NCI-H1105 treated with DMSO at 0.1 percent for 48 hours (cell line): ENCODE results near the gene TAS2R60.
A peak's percentile ranks its signal among the peaks of the same experiment; 100 is the strongest.
"Not testable (repeated sequence)": the region's sequence is repeated elsewhere in the genome, so short reads cannot be mapped to it uniquely, and the experiment has no call there.

Experiments used
- DNase-seq: peaks from one replicate; lab custom pipeline; 2025; lab: John Stamatoyannopoulos, UW

TAS2R60 gene

DNA sequence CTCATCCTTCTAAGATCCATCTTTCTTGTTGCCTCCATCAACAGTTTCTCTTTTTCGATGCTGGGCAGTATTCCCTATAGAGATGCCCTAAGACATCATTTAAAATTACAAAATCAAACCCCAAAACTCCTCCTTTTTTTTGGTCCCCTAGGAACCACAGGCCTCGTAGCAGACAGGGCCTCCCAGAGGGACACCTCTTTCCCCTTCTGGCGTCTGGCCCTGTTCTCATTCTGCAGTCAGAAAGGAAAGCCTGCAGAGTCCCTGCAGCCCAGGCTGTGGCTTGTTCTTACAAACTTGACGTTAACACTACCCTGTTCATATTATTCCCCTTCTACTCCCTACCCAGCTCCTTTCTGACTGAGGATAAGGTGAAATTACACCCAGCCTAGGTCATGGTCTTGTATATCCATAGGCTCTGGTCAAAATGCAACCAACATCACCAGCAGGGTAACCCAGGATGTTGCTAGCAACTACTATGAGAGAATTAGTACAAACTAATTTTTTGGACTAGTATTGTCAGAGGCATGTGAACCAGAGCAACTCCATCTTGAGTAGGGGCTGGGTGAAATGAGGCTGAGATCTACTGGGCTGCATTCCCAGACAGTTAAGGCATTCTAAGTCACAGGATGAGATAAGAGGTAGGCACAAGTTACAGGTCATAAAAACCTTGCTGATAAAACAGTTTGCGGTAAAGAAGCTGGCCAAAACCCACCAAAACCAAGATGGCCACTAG is 31.1 kb upstream of the TAS2R60 start:
- no peak for DNase-seq

DNA sequence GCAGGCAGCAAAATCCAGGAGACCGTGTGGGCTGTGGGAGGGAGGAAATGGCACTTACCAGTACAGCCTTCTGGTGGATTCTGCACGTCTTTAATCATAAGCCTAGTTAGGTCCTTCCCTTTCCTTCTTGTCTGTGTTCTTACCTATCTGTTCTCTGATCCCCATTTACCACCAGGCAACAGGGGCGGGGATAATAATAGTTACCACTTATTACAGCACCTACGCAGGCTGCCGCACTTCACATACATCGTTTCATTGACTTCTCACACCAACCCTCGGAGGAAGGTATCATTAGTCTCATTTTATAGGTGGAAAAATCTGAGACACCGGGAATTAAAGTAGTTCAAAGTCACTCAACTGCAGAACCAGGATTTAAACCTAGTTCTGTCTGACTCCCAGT is 30.1 kb upstream of the TAS2R60 start:
- DNase-seq = no peak

DNA sequence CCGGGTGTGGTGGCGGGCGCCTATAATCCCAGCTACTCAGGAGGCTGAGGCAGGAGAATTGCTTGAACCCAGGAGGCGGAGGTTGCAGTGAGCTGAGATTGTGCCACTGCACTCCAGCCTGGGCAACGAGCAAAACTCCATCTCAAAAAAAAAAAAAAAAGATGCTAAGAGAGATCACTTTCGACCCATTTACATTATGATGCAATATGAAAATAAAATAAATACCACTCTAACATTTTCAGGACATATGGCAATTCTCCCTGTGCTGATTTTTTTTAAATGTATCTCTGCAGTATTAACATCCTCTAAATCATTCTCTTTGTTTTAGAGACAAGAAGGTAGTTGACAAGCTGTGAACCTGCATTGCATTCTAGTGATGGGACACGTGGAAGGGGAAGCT is 28.0 kb upstream of the TAS2R60 start:
- not testable (repeated sequence) for DNase-seq

DNA sequence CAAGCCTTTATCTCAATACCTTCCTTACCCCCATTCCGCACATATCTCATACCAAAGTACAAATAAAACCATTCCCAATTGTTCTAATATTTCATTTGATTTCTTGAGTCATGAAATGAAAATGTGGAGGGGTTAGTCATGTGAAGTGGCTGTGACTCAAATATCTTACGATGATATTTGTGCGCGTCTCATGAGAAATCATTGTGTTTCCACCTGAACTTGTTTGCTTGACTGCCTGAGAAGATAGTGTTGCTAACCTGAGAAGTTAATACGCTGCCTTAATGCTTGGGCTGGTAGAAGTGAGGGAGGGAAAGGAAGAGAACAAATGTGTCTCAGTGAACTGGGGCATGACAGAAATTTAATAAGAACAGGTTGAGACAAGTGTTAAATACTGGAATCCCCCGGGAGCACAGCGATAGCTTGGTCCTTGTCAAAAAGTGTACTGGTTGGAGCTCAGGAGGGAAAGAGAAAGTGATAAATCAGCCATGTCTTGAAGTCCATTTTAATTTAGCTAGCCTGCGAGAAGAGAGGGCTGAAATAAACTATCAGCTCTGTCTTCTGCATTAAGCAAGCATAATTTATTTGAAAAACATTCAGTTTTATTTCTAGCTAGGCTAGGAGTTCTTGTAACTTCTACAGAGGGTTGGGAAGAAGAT is 27.4 kb upstream of the TAS2R60 start:
- DNase-seq = no peak

DNA sequence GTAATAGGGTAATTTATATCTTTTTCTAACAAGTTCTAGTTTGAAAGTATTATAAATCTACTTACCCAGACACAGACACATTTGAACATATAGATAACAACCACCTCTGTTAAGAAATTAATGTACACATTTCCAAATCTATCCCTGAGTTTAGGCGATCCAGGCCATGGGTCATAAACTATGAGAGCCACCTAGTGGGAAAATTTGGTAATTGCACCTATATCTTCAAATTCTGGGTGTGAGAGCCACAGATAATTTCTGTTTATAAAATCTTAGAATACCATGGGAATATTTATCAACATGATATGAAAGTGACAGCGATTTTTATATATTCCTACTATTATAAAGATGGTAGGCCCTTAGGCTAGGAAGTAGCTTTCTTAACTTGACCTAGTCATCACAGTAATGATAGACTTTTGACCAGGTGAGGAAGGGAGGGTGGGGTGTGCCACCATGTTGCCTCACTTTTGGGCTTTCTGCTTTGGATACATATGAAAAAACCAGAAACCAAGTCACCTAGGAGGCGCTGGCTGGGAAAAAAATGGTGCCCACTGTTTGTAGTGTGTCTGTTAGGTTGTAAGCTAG is 26.6 kb upstream of the TAS2R60 start:
- DNase-seq = peak; percentile 36

DNA sequence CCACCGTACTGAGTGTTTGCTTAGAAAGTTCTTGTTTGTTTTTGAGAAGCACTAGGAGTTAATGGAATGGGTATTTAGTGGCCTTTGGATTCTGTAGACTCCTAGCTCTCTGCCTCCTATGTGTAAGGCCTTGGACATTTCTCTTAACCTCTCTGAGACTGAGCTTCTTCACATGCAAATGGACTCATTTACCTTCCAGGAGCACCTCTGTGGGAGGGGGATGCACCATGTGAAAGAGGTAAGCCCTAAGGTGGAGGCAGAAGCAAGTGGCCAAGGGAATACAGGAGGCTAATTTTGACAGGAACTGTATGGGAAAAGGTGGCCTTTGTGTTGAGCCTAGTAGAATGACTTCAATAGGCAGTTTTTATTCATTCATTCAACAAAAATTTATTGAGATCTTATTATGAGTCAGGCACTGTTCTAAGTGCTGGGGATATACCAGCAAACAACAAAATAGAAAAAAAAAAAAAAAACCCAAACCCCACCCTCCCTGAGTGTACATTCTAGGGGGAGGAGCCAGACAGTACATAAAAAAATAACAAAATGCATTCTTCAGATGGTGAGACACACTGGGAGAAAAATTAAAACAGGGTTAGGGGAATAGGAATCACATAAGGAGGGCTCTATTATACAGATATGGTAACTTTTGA is 25.4 kb upstream of the TAS2R60 start:
- no peak for DNase-seq

DNA sequence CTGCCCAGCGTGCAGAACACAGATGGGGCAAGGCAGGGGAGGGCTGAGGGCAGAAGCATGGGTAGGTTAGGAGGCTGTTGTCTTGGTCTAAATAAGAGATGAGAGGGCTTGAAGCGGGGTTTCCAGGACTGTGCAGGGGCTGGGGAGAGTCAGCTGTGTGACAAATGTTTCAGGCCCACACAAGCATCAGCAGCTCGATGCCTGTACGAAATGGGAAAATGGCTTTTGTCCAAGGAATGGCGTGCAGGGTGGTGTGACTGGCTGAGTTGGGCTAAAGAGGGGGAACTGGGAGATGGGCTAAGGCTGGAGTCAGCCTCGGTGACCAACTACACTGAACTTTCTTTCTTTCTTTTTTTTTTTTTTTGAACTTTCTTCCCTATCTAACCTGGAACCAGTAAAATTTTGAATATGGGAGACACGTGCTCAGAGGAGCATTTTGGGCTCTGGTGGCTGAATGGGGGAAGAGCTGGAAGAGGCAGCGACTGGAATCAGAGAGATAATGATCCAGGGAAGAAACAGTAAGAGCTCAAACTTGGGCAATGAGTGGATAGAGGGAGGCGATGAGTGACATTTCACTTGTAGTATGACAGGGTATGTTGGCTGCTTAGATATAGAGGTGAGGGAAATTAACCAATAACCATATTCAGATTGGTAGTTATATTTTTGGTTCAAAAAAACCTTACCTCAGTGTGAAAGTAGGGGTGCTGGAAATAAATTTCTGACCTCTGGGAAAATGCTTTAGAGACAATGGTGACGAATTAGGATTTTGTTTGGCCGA is 24.4 kb upstream of the TAS2R60 start:
- DNase-seq = no peak

DNA sequence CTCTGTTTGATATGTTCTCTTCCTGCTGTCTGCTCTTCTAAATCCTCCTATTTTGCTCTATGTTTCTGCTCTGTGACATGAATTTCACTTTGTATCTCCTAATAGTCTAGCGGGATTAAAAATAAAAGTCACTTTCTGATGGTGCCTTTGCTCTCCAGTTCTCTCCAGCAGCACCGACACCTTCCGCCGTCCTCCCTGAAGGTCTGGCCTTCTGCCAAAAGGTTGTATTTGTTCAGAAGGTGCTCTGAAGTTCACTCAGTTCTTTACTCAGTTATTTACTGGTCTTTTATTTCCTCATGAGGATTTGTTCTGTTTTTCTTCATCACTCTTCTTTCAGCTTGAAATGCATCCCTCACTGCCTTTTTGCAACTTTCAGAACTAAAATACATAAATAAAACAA is 23.4 kb upstream of the TAS2R60 start:
- peak; percentile 62 for DNase-seq

DNA sequence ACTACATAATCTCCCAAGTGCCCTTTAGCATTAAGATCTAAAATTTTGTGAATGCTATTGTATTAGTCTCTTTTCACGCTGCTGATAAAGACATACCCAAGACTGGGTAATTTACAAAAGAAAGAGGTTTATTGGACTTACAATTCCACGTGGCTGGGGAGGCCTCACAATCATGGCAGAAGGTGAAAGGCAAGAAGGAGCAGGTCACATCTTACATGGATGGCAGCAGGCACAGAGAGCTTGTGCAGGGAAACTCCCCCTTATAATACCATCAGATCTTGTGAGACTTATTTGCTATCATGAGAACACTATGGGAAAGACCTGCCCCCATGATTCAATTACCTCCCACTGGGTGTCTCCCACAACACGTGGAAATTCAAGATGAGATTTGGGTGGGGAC is 22.6 kb upstream of the TAS2R60 start:
- not testable (repeated sequence) for DNase-seq

DNA sequence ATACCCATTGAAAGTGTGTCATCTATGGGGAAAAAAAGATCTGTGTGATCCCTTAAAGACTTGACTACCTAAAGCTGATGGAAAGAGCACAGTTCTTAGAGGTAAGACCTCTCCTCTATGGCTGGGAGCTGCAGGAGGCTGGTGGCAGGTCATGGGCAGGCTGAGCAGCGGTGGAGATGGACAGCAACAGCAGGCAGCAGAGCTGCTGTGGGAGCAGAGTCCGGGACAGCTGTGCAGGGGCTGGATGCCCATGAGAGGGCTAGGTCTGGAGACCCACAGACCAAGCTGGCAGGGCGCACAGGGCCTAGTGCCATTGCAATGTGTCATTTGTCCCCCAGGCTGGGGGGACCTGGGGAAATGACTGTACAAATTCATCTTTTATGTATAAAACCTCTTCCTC is 21.2 kb upstream of the TAS2R60 start:
- no peak for DNase-seq

DNA sequence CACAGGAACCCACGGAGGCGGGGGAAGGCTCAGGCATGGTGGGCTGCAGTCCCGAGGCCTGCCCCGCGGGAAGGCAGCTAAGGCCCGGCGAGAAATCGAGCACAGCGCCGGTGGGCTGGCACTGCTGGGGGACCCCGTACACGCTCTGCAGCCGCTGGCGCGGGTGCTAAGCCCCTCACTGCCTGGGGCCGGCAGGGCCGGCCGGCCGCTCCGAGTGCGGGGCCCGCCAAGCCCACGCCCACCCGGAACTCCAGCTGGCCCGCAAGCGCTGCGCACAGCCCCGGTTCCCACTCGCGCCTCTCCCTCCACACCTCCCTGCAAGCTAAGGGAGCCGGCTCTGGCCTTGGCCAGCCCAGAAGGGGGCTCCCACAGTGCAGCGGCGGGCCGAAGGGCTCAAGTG is 18.8 kb upstream of the TAS2R60 start:
- DNase-seq = not testable (repeated sequence)

DNA sequence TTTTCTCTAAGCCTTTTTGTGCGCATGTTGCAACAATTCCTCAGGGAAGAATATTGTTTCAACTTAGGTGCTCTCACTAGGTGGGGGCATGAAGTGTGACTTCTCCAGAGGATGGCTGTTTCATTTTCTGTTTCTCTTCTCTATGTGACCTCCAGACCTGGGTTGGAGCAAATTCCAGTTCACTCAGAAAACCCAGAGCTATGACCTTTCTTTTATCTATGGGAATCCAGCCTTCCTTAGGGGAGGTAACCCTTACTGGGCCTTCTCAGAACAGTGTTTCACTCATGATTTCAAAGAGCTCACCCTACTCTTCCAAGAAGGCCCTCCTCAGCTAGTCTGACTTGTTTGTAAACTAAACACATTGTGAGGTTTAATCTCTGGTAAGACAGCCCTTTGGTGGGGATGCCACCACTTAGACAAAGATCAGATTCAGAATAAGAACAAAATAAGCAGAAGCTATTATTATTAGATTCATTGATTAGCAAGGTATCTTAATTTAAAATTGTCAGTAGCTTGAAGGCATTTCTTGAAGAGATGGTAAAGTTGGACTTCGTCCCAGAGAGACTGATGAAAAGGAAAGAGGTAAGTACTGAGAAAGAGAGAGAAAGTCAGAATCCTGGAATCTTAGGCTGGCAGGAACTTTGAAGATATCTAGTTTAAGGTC is 16.6 kb upstream of the TAS2R60 start:
- no peak for DNase-seq

DNA sequence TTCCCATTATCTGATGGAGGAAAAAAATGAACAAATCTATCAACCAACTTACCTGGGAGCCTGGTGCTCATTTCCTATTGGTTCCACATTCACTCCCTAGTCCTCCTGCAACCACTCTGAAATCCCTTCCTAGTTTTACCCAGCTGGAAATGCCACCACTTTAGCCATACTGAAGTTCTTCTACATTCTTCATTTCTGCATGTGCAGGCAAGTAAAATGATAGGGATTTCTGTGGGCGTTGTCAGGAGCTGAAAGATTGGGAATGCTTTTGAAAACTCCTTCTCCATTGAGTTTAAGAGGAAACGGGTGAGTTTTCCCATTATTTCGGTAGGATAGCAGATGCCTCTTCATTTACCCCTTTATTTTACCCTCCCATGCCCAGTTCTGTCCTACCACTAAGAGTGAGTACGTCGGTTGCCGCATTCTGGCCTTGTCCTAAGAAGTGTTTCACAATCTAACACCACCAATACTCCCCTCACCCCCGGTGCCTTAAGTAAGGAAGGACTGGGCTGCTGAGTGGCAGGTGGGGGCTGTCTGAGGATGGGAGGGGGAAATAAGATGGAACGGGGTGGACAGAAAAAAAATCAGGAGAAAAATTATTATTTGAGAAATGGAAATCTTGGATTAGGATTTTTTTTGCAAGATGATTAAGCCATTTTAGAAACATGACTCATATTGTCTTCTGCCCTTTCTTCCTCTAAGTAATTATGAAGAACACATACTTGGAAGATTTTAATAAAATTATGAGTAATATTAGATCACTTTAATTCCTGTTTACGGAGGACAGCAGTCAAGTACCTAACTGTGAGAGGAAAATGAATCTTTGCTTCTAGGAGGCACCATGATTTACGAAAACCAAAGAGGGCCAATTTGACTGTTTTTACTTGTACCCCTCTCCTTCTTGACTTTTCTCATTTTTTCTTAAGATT is 13.2 kb upstream of the TAS2R60 start:
- no peak for DNase-seq

DNA sequence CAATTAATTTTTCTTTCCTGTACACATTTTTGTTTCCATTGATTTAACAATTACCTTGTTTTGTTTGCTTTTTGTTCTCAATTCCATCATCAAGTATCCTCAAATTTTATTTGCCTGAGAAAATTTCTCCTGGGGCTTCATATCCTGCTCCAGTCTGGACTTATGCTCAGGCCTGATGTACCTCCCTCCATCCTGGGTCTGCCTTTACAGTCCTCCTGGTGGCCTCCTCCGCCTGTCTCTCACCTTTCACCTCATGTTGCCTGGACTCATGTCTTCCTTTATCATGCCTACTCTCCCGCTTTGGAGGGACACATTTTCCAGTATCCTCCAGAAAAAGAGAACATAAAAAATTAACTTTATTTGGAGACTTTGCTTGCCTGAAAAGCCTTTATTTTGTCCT is 12.1 kb upstream of the TAS2R60 start:
- no peak for DNase-seq

DNA sequence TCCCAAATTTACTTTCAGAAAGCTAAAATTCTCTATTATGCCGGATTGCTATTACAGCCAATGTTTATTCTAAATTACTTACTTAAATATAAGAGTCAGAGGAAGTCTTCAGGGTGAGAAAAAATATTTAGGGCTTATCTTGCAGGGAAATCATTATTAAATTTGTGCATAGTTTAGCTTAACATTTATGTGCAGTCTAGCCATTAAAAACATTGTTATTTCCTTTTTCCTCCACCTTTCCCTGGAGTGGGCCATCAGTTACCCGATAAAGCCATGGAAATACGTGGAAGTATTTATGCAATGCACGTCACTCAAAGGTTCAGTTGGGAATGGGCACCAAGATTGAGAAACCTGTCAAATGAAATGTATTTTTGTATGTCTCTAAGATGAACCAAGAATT is 9.5 kb upstream of the TAS2R60 start:
- DNase-seq = no peak

DNA sequence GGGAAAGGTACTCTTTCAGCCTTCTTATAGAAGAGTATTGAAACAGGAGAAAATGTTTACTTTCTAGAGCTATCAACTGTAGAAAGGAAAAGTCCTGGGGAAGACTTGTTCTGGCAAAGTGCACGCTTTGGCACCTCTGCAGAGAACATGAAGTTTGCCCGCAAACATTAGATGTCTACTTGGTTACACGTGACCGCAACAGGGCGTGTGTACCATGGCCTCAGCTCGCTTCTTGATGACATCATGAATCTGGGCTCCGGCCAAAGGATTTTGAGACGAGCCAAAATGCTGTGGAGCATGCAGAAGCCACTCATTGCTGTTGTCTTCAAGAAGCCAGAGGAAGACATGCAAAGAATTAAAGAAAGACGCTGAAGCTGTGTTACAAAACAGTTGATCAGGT is 8.6 kb upstream of the TAS2R60 start:
- peak; percentile 27 for DNase-seq

DNA sequence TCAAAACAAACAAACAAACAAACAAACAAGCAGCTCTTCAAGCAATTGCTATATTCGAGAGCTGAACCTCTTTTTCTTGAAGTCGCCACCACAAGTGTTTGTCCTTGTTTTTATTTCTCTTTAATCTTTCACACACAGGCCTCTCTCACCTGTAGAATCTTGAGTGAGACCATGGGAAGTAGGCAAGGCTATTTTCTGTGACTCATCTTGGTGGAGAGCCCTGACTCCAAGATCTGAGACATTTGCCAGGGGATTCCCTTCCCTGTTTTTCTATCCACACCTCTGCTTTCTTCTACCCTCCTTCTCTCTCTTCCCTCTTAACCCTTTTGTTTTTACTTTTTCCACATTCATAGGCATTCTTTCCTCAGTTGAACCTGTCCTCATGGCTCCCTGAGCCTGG is 8.0 kb upstream of the TAS2R60 start:
- DNase-seq = no peak

DNA sequence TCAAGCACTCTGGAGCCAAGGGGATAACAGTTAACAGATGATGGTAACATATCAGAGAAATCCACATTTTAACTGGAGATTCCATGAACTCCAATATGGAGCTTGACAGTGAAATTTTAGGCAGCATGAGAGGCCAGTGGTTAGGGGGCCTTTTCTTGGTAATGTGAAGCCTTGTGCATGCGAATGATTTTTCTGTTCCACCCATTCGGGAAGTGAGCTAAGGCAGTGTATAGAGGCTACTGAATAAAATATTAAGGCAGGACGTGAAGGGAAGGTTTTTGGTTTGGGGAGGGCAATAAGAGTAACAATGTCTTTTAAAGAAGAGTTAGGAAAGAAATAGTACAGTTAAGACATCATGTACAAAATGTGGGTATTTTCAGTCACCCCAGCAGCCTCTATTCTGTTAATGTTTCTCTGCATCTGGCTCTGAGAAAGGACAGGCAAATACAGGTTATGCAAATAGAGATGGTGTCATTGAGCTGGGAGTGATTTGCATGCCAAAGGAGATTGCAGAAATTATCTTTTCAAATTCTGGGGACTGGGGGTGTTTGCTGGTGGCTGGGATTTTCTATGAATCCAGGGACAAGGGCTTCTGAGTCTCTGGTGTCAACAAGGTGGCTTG is 6.8 kb upstream of the TAS2R60 start:
- DNase-seq = no peak

DNA sequence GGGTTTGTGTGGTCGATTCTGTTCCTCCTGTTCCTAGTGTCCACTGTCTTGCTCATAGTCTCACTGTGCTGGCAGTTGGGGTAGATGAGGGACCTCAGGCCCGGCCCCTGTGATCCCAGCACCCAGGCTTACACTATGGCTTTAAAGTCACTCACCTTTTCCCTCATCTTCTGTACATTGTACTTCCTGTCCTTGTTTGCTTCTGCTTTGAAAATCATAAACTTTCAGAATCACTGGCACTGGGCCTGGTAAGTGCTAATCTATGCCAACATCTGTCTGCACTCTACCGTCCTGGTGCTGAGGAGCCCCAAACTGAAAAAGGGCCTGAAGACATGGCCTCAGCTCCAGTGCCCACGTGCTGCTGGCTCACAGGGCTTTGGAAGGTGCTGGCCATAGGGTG is 5.7 kb upstream of the TAS2R60 start:
- no peak for DNase-seq

DNA sequence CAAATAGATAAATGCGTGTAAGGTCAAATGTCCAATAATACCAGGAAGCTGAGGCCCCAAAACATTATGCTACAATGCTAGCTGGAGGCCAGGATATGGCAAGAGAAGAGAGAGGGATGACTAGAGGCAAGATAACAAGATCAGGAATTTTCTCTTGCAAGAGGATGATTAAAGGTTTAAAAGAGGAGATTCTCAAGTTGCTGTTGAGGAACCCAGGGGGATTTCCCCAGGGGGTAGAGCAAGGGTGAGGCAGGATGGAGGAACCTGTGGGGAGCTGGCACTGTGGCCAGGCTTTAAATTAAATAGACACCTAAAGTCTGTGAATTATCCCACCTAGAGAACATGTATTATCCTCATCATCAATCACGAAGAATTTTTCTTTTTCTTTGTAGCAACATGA is 3.4 kb upstream of the TAS2R60 start:
- DNase-seq = no peak
